B cell (primary cell): Measurements from ENCODE around the gene HAPSTR1. TPM values are rescaled to one million over a fixed set of nuclear protein-coding genes. Genes with fewer than 3 reads are reported as not detected.
"Not testable (repeated sequence)": the region's sequence is repeated elsewhere in the genome, so short reads cannot be mapped to it uniquely, and the experiment has no call there.

Experiments used
- ATAC-seq: fragments of 200-7000 bp; cut with Tn5 transposase; one replicate; pipeline ENCODE4 v1.10.0; 2021; ENCODE audit warnings: low read depth, mild to moderate bottlenecking, moderate number of reproducible peaks, moderate library complexity
- CTCF ChIA-PET: fragments of 350-600 bp; sonication (Branson Sonifier 250); formaldehyde crosslinking; loops from one replicate; lab custom pipeline; 2021; ENCODE audit warnings: antibody characterized with exemption, inconsistent platforms; lab: Charles Lee
- POLR2A ChIA-PET: fragments of 350-600 bp; sonication (Branson Sonifier 250); formaldehyde crosslinking; loops from one replicate; lab custom pipeline; 2021; ENCODE audit warnings: antibody characterized with exemption; lab: Charles Lee
- DNase-seq: peaks from one replicate; pipeline ENCODE4 v3.0.0; 2013
- H2AFZ ChIP-seq: 2 replicates; pipeline ENCODE4 v1.6.1; 2012; ENCODE audit warnings: mild to moderate bottlenecking, low read depth, low read length; ENCODE audit not compliant: insufficient read depth, poor library complexity, severe bottlenecking
- H3K27ac ChIP-seq, 2 donors: 1 replicate in 1 of 2; 2 replicates in 1 of 2; pipeline ENCODE4 v1.5.1; 2012 to 2013; ENCODE audit warnings: low read length in 2 of 2, mild to moderate bottlenecking in 2 of 2, moderate library complexity in 1 of 2
- H3K27me3 ChIP-seq, 4 experiments: fragments of 200-600 bp in 1 of 4; sonication (generic) in 1 of 4; replicated peaks in 1 of 4; 1 replicate in 2 of 4; 2 replicates in 2 of 4; pipeline versions ENCODE4 v1.6.1 to v1.7.0; 2013 to 2016; ENCODE audit warnings: low read length in 3 of 4, mild to moderate bottlenecking in 2 of 4, mixed read lengths in 1 of 4, moderate library complexity in 1 of 4; ENCODE audit not compliant: insufficient read depth in 4 of 4, control insufficient read depth in 3 of 4; ENCODE audit errors: control extremely low read depth in 1 of 4
- H3K36me3 ChIP-seq, 2 experiments: replicated peaks in 1 of 2; 1 replicate in 1 of 2; 2 replicates in 1 of 2; pipeline versions ENCODE4 v1.6.1 to v1.7.1; 2013; ENCODE audit warnings: low read length in 1 of 2; ENCODE audit not compliant: insufficient read depth in 2 of 2, control insufficient read depth in 1 of 2; ENCODE audit errors: control extremely low read depth in 1 of 2, extremely low read depth in 1 of 2
- H3K4me1 ChIP-seq, 2 donors: fragments of 200-600 bp in 1 of 2; sonication (generic) in 1 of 2; 1 replicate in 1 of 2; 2 replicates in 1 of 2; pipeline versions ENCODE4 v1.5.1 to v1.6.1; 2013 to 2017; ENCODE audit warnings: low read length in 2 of 2; ENCODE audit not compliant: control insufficient read depth in 2 of 2, insufficient read depth in 2 of 2
- H3K4me2 ChIP-seq: replicated peaks from 2 replicates; pipeline ENCODE3; 2012; ENCODE audit warnings: mild to moderate bottlenecking, low read depth, low read length; ENCODE audit not compliant: poor library complexity, severe bottlenecking
- H3K4me3 ChIP-seq, 5 experiments: fragments of 200-600 bp in 1 of 5; sonication (generic) in 1 of 5; 1 replicate in 3 of 5; 2 replicates in 2 of 5; pipeline versions ENCODE4 v1.5.1 to v1.7.0; 2011 to 2016; ENCODE audit warnings: low read length in 4 of 5, mild to moderate bottlenecking in 4 of 5, low read depth in 2 of 5, control low read depth in 1 of 5, moderate library complexity in 1 of 5; ENCODE audit not compliant: insufficient read depth in 1 of 5; ENCODE audit errors: control extremely low read depth in 1 of 5, extremely low read depth in 1 of 5
- H3K79me2 ChIP-seq: fragments of 200-600 bp; sonication (generic); one replicate; pipeline ENCODE4 v1.6.0; 2016; ENCODE audit warnings: low read length; ENCODE audit not compliant: control insufficient read depth, insufficient read depth
- H3K9ac ChIP-seq: fragments of 200-600 bp; sonication (generic); 2 replicates; pipeline ENCODE4 v1.6.1; 2017; ENCODE audit warnings: mild to moderate bottlenecking, low read length, moderate library complexity
- H3K9me3 ChIP-seq, 3 donors: one replicate each; pipeline versions ENCODE4 v1.6.1 to v1.7.1; 2013; ENCODE audit warnings: low read length in 2 of 3; ENCODE audit not compliant: control insufficient read depth in 2 of 3, insufficient read depth in 1 of 3; ENCODE audit errors: control extremely low read depth in 1 of 3
- H4K20me1 ChIP-seq: 2 replicates; pipeline ENCODE4 v1.6.0; 2012; ENCODE audit warnings: mild to moderate bottlenecking, low read length; ENCODE audit not compliant: insufficient read depth, control insufficient read depth, poor library complexity, severe bottlenecking
- H3K27ac Mint-ChIP-seq: one replicate; pipeline ENCODE4 v1.8.0; 2021; ENCODE audit warnings: mixed read lengths
- H3K27me3 Mint-ChIP-seq: one replicate; pipeline ENCODE4 v1.8.0; 2021; ENCODE audit warnings: mixed read lengths
- H3K4me1 Mint-ChIP-seq: one replicate; pipeline ENCODE4 v1.8.0; 2021; ENCODE audit warnings: mixed read lengths
- H3K4me3 Mint-ChIP-seq: one replicate; pipeline ENCODE4 v1.8.0; 2021; ENCODE audit warnings: mixed read lengths
- H3K9me3 Mint-ChIP-seq: one replicate; pipeline ENCODE4 v1.8.0; 2022; ENCODE audit warnings: mixed read lengths; ENCODE audit not compliant: insufficient read depth
- CTCF ChIP-seq: fragments of 200-600 bp; IDR thresholded peaks from one replicate; pipeline ENCODE4 v1.8.0; 2022; ENCODE audit warnings: antibody characterized with exemption, mild to moderate bottlenecking
- EZH2 ChIP-seq: IDR thresholded peaks from 2 replicates; pipeline ENCODE4 v1.6.1; 2012; ENCODE audit warnings: borderline replicate concordance, low read depth, mild to moderate bottlenecking, moderate library complexity, low read length; ENCODE audit not compliant: insufficient read depth, poor library complexity, severe bottlenecking
- WGBS: methylation state at CpG from one replicate; pipeline ENCODE4 v1.1.5; 2013; ENCODE audit warnings: missing lambda C conversion rate; ENCODE audit not compliant: insufficient coverage; 5-methylcytosine and 5-hydroxymethylcytosine counted together
- intact Hi-C: fragments of 100-400 bp; cut with micrococcal nuclease; formaldehyde crosslinking; loops from one replicate; pipeline ENCODE4 v1.10.0; 2022
- polyA plus RNA-seq: library from polyadenylated mRNA; depleted of rRNA; stranded (reverse); fragments of >200 nt; gene quantifications from 2 replicates; pipeline ENCODE4 v1.2.3, GENCODE V29; 2012
- total RNA-seq, 2 donors: library from RNA; stranded (reverse); fragments of 120-200 nt in 1 of 2; gene quantifications; 1 replicate in 1 of 2; 2 replicates in 1 of 2; pipeline versions ENCODE4 v1.2.3 to v1.2.4, GENCODE V29; 2013 to 2022

Gene HAPSTR1
- total and polyA plus RNA-seq, 2 donors (not counting 1 experiment from before 2014, with no cell fraction given), result 35.5 to 99.2 TPM

GRCh38 chr16:9042533-9042932 is 48.9 kb upstream of the HAPSTR1 start:
- Histone ChIP-seq H3K4me1 (no peaks in the 10 kb centered on the region), H3K27ac (no peak overlapping the region), H3K4me2 (no peak overlapping the region), H3K9me3 (peaks cover 0 to 4% (median 0%) of the 10 kb centered on the region in 3 donors), H3K27me3 (no peaks in the 10 kb centered on the region), H4K20me1 (no peaks in the 10 kb centered on the region), H3K36me3 (no peaks in the 10 kb centered on the region), H2AFZ (no peak overlapping the region), H3K9ac (no peak overlapping the region), H3K4me3 (no peak overlapping the region), H3K79me2 (no peaks in the 10 kb centered on the region)
- ATAC-seq (no peak), DNase-seq (no peak)
- intact Hi-C loops, result no loop called here
- Mint-ChIP-seq H3K9me3 (peaks cover 5% of the 10 kb centered on the region), H3K27ac (peak overlapping the region; percentile 10), H3K4me3 (no peak overlapping the region), H3K27me3 (no peaks in the 10 kb centered on the region), H3K4me1 (no peaks in the 10 kb centered on the region)
- WGBS, result 94% methylated on average over 2 of the region's 5 CpGs
- ChIA-PET POLR2A (no interaction called here), CTCF (interaction anchor here (1.2 kb wide), 1 partner anchor 9 kb away, joined by 3 read pairs; no protein-coding TSS in a partner anchor)
- TF ChIP-seq CTCF (no peak), EZH2 (no peak)

GRCh38 chr16:9042964-9043680 is 48.3 kb upstream of the HAPSTR1 start:
- Mint-ChIP-seq H3K4me1 (no peaks in the 10 kb centered on the region), H3K27me3 (no peaks in the 10 kb centered on the region), H3K9me3 (peaks cover 5% of the 10 kb centered on the region), H3K27ac (no peak overlapping the region), H3K4me3 (no peak overlapping the region)
- H3K4me1 ChIP-seq, result no peaks in the 10 kb centered on the region
- no peak overlapping the region for H2AFZ ChIP-seq
- ChIA-PET POLR2A (no interaction called here), CTCF (interaction anchor here (1.2 kb wide), 1 partner anchor 9 kb away, joined by 3 read pairs; no protein-coding TSS in a partner anchor)
- ATAC-seq, result no peak
- H3K79me2 ChIP-seq, result no peaks in the 10 kb centered on the region
- H3K4me3 ChIP-seq, result no peak overlapping the region
- intact Hi-C loops, result no loop called here
- WGBS, result 91% methylated on average over 13 of the region's 15 CpGs
- TF ChIP-seq EZH2 (no peak), CTCF (no peak)
- H3K9me3 ChIP-seq, result peaks cover 0 to 8% (median 0%) of the 10 kb centered on the region in 3 donors
- H3K4me2 ChIP-seq, result no peak overlapping the region
- no peak overlapping the region for H3K27ac ChIP-seq
- no peaks in the 10 kb centered on the region for H3K27me3 ChIP-seq
- H4K20me1 ChIP-seq, result no peaks in the 10 kb centered on the region
- H3K36me3 ChIP-seq, result no peaks in the 10 kb centered on the region
- DNase-seq, result no peak
- no peak overlapping the region for H3K9ac ChIP-seq

DNA sequence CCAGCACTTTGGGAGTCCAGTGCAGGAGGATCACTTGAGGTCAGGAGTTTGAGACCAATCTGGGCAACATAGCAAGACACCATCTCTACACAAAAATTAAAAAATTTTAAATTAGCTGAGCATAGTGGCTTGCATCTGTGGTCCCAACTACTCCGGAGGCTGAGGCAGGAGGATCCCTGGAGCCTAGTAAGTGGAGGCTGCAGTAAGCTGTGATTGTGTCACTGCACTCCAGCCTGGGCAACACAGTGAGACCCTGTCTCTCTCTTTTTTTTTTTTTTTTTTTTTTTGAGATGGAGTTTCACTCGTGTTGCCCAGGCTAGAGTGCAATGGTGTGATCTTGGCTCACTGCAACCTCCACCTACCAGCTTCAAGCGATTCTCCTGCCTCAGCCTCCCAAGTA is 45.9 kb upstream of the HAPSTR1 start:
- H2AFZ ChIP-seq, H3K79me2 ChIP-seq, intact Hi-C loops, H3K9me3 ChIP-seq, H3K27me3 ChIP-seq, H4K20me1 ChIP-seq, H3K9ac ChIP-seq, H3K4me2 ChIP-seq, ATAC-seq, H3K4me3 Mint-ChIP-seq, H3K4me3 ChIP-seq, H3K9me3 Mint-ChIP-seq, H3K4me1 ChIP-seq, H3K27me3 Mint-ChIP-seq, H3K4me1 Mint-ChIP-seq, H3K27ac Mint-ChIP-seq, DNase-seq, H3K36me3 ChIP-seq, H3K27ac ChIP-seq: not testable (repeated sequence)
- POLR2A ChIA-PET, result interaction anchor here (0.7 kb wide), 1 partner anchor 171 kb away, joined by 3 read pairs; no protein-coding TSS in a partner anchor
- no CpG with 5 or more reads among the region's 3 CpGs for WGBS
- CTCF ChIA-PET, result interaction anchor here (0.5 to 2.0 kb wide), 2 partner anchors 37 to 244 kb away, joined by 3 to 4 read pairs; no protein-coding TSS in a partner anchor
